Measurements from ENCODE around the gene EPAS1. TPM values are rescaled to one million over a fixed set of nuclear protein-coding genes. Genes with fewer than 3 reads are reported as not detected.

EPAS1 gene
- total and polyA plus RNA-seq, 9 of the 15 experiments (the other 6 are each of a cell fraction or from before 2014, with no cell fraction given): 0.25 to 11.2 (median 4.1) TPM

- no peak for TF ChIP-seq SNIP1 (IDR thresholded peaks at IDR 0.05; ENCODE audit: low read depth)
- TF ChIP-seq, protein P1, sequence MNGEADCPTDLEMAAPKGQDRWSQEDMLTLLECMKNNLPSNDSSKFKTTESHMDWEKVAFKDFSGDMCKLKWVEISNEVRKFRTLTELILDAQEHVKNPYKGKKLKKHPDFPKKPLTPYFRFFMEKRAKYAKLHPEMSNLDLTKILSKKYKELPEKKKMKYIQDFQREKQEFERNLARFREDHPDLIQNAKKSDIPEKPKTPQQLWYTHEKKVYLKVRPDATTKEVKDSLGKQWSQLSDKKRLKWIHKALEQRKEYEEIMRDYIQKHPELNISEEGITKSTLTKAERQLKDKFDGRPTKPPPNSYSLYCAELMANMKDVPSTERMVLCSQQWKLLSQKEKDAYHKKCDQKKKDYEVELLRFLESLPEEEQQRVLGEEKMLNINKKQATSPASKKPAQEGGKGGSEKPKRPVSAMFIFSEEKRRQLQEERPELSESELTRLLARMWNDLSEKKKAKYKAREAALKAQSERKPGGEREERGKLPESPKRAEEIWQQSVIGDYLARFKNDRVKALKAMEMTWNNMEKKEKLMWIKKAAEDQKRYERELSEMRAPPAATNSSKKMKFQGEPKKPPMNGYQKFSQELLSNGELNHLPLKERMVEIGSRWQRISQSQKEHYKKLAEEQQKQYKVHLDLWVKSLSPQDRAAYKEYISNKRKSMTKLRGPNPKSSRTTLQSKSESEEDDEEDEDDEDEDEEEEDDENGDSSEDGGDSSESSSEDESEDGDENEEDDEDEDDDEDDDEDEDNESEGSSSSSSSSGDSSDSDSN (IDR thresholded peaks at IDR 0.05; ENCODE audit: borderline replicate concordance in 1 of 2, low read depth in 2 of 2, low read length in 2 of 2): peak; percentile 71 to 86; a peak in 2 of 4 replicates
- TF ChIP-seq GABPB1 (CRISPR knock-in tag; IDR thresholded peaks at IDR 0.05): 0 out of 2 replicates have a peak, but pooled peaks have one; percentile 47
- peak; percentile 99 for TF ChIP-seq SMAD1 (IDR thresholded peaks at IDR 0.05; ENCODE audit: low read depth, low read length, partially characterized antibody)
- TF ChIP-seq, protein P2, sequence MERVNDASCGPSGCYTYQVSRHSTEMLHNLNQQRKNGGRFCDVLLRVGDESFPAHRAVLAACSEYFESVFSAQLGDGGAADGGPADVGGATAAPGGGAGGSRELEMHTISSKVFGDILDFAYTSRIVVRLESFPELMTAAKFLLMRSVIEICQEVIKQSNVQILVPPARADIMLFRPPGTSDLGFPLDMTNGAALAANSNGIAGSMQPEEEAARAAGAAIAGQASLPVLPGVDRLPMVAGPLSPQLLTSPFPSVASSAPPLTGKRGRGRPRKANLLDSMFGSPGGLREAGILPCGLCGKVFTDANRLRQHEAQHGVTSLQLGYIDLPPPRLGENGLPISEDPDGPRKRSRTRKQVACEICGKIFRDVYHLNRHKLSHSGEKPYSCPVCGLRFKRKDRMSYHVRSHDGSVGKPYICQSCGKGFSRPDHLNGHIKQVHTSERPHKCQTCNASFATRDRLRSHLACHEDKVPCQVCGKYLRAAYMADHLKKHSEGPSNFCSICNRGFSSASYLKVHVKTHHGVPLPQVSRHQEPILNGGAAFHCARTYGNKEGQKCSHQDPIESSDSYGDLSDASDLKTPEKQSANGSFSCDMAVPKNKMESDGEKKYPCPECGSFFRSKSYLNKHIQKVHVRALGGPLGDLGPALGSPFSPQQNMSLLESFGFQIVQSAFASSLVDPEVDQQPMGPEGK (CRISPR knock-in tag; IDR thresholded peaks at IDR 0.05; ENCODE audit: borderline replicate concordance): no peak
- TF ChIP-seq DPF2 (IDR thresholded peaks at IDR 0.05): peak; percentile 98
- TF ChIP-seq TCF7L2 (IDR thresholded peaks at IDR 0.05; ENCODE audit: low read depth, low read length): no peak
- TF ChIP-seq KAT7 (CRISPR knock-in tag; IDR thresholded peaks at IDR 0.05; ENCODE audit: borderline replicate concordance): no peak; the same call in 1 of the 2 replicates
- TF ChIP-seq CREB3 (tag; conservative IDR thresholded peaks at IDR 0.05; ENCODE audit: low read depth): 0 out of 2 replicates have a peak, but pooled peaks have one; percentile 54
- TF ChIP-seq, protein P3, sequence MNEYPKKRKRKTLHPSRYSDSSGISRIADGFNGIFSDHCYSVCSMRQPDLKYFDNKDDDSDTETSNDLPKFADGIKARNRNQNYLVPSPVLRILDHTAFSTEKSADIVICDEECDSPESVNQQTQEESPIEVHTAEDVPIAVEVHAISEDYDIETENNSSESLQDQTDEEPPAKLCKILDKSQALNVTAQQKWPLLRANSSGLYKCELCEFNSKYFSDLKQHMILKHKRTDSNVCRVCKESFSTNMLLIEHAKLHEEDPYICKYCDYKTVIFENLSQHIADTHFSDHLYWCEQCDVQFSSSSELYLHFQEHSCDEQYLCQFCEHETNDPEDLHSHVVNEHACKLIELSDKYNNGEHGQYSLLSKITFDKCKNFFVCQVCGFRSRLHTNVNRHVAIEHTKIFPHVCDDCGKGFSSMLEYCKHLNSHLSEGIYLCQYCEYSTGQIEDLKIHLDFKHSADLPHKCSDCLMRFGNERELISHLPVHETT (CRISPR knock-in tag; conservative IDR thresholded peaks at IDR 0.05 in 1 of 2, IDR thresholded peaks at IDR 0.05 in 1 of 2): peak in 1 of 2 experiments; percentile 95; a peak in 2 of 4 replicates
- TF ChIP-seq MIER1 (IDR thresholded peaks at IDR 0.05; ENCODE audit: low read depth): no peak
- TF ChIP-seq ZFP1 (CRISPR knock-in tag; IDR thresholded peaks at IDR 0.05): no peak
- TF ChIP-seq TRIM28 (IDR thresholded peaks at IDR 0.05): peak; percentile 48; the same call in 1 of the 2 replicates
- peak; percentile 34; the same call in 1 of the 2 replicates for TF ChIP-seq KHSRP (IDR thresholded peaks at IDR 0.05)
- TF ChIP-seq FOXA1 (IDR thresholded peaks at IDR 0.05; ENCODE audit: borderline replicate concordance): peak; percentile 70; the same call in 1 of the 2 replicates
- TF ChIP-seq NEUROD1 (IDR thresholded peaks at IDR 0.05; ENCODE audit: borderline replicate concordance, low read depth, low read length, partially characterized antibody): peak; percentile 86
Observed at GRCh38 chr2:46339676-46340459, 42.7 kb downstream of the EPAS1 start (continued).
